ENCODE measurements around the gene MED6. TPM values are rescaled to one million over a fixed set of nuclear protein-coding genes. Genes with fewer than 3 reads are reported as not detected.

MED6 gene, protein sequence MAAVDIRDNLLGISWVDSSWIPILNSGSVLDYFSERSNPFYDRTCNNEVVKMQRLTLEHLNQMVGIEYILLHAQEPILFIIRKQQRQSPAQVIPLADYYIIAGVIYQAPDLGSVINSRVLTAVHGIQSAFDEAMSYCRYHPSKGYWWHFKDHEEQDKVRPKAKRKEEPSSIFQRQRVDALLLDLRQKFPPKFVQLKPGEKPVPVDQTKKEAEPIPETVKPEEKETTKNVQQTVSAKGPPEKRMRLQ
- total RNA-seq (10 to 100 TPM; 73.8 to 81.8 TPM), polyA plus RNA-seq (10 to 100 TPM; 27.4 to 36.0 (median 32.7) TPM), total RNA-seq (25.0 to 46.7 (median 36.4) reads per million in 6 experiments)

DNA sequence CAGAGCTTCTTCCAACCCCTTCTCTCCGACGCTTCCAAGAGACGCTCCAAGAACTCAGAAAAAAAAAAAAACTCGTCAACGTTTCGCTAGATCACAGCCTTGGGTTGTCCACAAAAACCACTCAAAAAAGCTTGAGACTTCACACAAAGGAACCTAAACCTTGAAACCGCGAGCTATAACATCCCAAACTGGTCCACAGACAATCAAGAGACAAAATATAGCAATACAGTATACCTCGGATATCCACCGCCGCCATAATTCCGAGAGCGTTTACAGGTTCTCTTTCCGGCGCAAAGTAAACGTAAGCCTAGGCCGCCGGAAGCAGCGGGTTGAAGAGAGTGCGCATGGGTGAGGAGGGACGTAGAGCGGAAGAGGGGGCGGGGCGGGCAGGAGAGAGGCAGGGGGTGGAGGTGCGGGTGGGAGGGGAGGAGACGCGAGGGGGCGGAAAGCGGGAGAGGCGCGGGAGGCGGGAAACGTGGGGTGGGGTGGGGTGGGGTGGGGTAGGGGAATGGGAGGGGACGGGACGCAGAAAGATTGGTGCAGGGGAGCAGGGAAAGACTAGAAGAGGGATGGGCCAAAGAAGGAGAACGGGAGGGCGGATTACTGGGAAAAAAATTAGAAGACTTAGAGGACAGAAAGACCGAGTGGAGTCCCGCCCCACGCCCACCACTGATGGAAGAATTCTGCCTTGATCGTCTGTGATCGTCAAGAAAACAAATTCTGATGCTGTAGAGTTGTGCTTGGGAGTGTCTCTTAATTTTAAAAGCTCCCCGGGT lies at the start of gene MED6:
Gene MED6 (minus strand): TSS at position 274 of the 776 bp plus-strand sequence. CDS start 18 bp downstream, at position 256.
- H3K27me3 Mint-ChIP-seq = peaks cover 0 to 3% (median 0%) of the 10 kb centered on the region in 5 donors
- peak within 1 kb of the TSS; percentile 96 to 99 (median 99) for H3K27ac Mint-ChIP-seq
- peaks cover 0 to 19% (median 0%) of the 10 kb centered on the region in 3 donors for H3K36me3 Mint-ChIP-seq
- H3K4me3 Mint-ChIP-seq = peak within 1 kb of the TSS; percentile 98 to 100 (median 99)
- H3K4me1 Mint-ChIP-seq = peaks cover 15 to 35% (median 28%) of the 10 kb centered on the region in 4 donors
- POLR2A ChIA-PET = interaction anchor here (0.6 to 2.3 kb wide), 13 partner anchors 32 to 796 kb away, joined by 3 to 13 read pairs (median 3); partner anchors contain the start of genes MAP3K9 and TTC9
- no peaks in the 10 kb centered on the region for H3K9me3 Mint-ChIP-seq
- DNase-seq (peak; percentile 81 to 96 (median 90)), ATAC-seq (peak; percentile 97 to 98)

- ATAC-seq (no peak), DNase-seq (no peak)
- no peaks in the 10 kb centered on the region for H3K9me3 Mint-ChIP-seq
- peaks cover 5 to 32% (median 23%) of the 10 kb centered on the region in 3 donors for H3K36me3 Mint-ChIP-seq
- no peaks in the 10 kb centered on the region for H3K27me3 Mint-ChIP-seq
- peaks cover 43 to 94% (median 90%) of the 10 kb centered on the region in 4 donors for H3K4me1 Mint-ChIP-seq
- peak overlapping the region in 4 of 10 donors; percentile 8 to 41 (median 12) for H3K4me3 Mint-ChIP-seq
- peak overlapping the region; percentile 63 to 98 (median 82) for H3K27ac Mint-ChIP-seq
- POLR2A ChIA-PET = interaction anchor here (0.8 to 9.8 kb wide), 2 partner anchors 9 to 33 kb away, joined by 3 to 416 read pairs; no protein-coding TSS in a partner anchor
Observed at GRCh38 chr14:70649803-70650202, 49.3 kb upstream of the MED6 start.

DNA sequence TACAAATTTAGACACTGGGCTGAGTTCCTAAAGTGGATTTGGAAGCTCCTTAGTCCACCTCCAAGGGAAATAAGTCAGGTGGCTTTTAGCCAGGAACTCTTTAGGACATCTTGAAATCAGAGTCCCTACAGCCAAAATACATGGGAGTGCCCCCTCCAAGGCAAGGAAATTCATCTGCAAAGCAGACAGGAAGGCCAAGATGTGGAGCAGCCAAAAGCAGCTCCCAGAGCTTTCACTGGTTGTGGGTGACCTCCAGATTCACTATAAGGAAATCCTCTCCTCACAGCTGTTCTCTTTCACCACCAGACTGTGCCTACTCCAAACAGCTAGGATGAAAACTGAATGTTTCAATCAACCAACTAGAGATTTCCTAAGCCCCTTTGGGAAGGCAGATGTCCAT lies 47.9 kb upstream of the MED6 start:
- peaks cover 43 to 91% (median 89%) of the 10 kb centered on the region in 4 donors for H3K4me1 Mint-ChIP-seq
- H3K4me3 Mint-ChIP-seq = peak overlapping the region in 5 of 10 donors; percentile 26 to 63 (median 35)
- H3K36me3 Mint-ChIP-seq = peaks cover 5 to 32% (median 20%) of the 10 kb centered on the region in 3 donors
- ATAC-seq = no peak
- POLR2A ChIA-PET = interaction anchor here (0.9 to 9.8 kb wide), 2 partner anchors 10 to 24 kb away, joined by 3 to 416 read pairs; no protein-coding TSS in a partner anchor
- H3K9me3 Mint-ChIP-seq = no peaks in the 10 kb centered on the region
- no peaks in the 10 kb centered on the region for H3K27me3 Mint-ChIP-seq
- H3K27ac Mint-ChIP-seq = peak overlapping the region; percentile 22 to 98 (median 70)
- no peak for DNase-seq

DNA sequence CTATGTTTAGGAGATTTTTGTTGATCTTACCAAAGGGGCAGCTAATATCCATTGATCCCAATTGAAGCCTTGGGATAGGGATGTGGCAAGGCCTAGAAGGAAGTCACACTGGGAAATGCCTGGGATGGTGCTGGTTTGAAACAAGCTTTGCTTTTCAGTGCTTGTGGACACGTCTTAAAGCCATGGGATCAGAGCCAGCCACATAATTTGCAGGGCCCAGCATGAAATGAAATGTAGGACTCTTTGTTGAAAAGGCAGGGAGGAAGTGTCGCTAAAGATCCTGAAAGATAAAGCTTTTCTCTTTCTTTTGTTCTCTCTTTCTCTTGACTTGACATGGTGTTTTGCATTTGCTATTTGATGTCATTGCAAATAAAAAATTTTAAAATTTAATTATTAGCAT lies 46.2 kb upstream of the MED6 start:
- H3K27me3 Mint-ChIP-seq = no peaks in the 10 kb centered on the region
- H3K9me3 Mint-ChIP-seq = no peaks in the 10 kb centered on the region
- DNase-seq = peak in 2 of 10 donors; percentile 35 to 39
- peak overlapping the region; percentile 68 to 99 (median 96) for H3K4me3 Mint-ChIP-seq
- peaks cover 36 to 82% (median 76%) of the 10 kb centered on the region in 4 donors for H3K4me1 Mint-ChIP-seq
- POLR2A ChIA-PET = interaction anchor here (1.2 to 9.8 kb wide), 3 partner anchors 12 to 67 kb away, joined by 3 to 416 read pairs (median 4); no protein-coding TSS in a partner anchor
- H3K27ac Mint-ChIP-seq = peak overlapping the region; percentile 91 to 99 (median 96)
- peaks cover 9 to 24% (median 18%) of the 10 kb centered on the region in 3 donors for H3K36me3 Mint-ChIP-seq
- ATAC-seq = no peak

- peak overlapping the region; percentile 63 to 99 (median 96) for H3K4me3 Mint-ChIP-seq
Observed at GRCh38 chr14:70645892-70646291, 45.4 kb upstream of the MED6 start.

DNA sequence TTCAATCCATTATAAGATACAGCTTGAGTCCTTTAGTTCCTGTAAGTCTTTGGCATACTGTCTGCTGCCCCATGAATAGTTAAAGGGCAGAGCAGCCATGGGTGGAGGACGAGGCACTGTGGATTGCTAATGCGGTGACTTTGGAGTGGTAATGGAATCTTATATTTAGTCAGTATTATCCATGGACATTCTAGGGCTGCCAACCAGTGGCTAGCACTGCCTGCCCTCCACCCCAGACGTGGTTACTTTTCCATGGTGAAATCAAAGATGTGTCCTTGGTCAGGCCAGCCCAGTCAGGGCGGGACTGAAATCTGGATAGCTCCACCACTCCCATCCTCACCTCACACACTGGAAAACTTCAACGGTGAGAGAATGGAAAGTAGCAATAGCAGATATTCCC lies 43.5 kb upstream of the MED6 start:
- Mint-ChIP-seq H3K27ac (peak overlapping the region; percentile 91 to 99 (median 96)), H3K4me1 (peaks cover 37 to 75% (median 68%) of the 10 kb centered on the region in 4 donors), H3K27me3 (peaks cover 0 to 3% (median 0%) of the 10 kb centered on the region in 5 donors), H3K9me3 (no peaks in the 10 kb centered on the region), H3K4me3 (peak overlapping the region; percentile 92 to 99 (median 96)), H3K36me3 (peaks cover 5 to 9% (median 6%) of the 10 kb centered on the region in 3 donors)
- no peak for ATAC-seq
- POLR2A ChIA-PET = interaction anchor here (0.7 to 9.8 kb wide), 4 partner anchors 15 to 172 kb away, joined by 3 to 416 read pairs (median 4); no protein-coding TSS in a partner anchor
- no peak for DNase-seq

More at GRCh38 chr14:70645892-70646291, 45.4 kb upstream of the MED6 start:
- Mint-ChIP-seq H3K36me3 (peaks cover 9 to 17% (median 13%) of the 10 kb centered on the region in 3 donors), H3K27ac (peak overlapping the region; percentile 91 to 99 (median 96)), H3K9me3 (no peaks in the 10 kb centered on the region), H3K4me1 (peaks cover 36 to 78% (median 74%) of the 10 kb centered on the region in 4 donors), H3K27me3 (no peaks in the 10 kb centered on the region)
- POLR2A ChIA-PET = interaction anchor here (1.2 to 9.8 kb wide), 3 partner anchors 13 to 68 kb away, joined by 3 to 416 read pairs (median 4); no protein-coding TSS in a partner anchor
- DNase-seq (no peak), ATAC-seq (no peak)

GRCh38 chr14:70642303-70643235 lies 42.1 kb upstream of the MED6 start:
- Mint-ChIP-seq H3K9me3 (no peaks in the 10 kb centered on the region), H3K27me3 (peaks cover 0 to 3% (median 0%) of the 10 kb centered on the region in 5 donors), H3K4me1 (peaks cover 29 to 71% (median 63%) of the 10 kb centered on the region in 4 donors), H3K27ac (peak overlapping the region; percentile 91 to 99 (median 96)), H3K36me3 (peaks cover 0 to 9% (median 4%) of the 10 kb centered on the region in 3 donors), H3K4me3 (peak overlapping the region; percentile 92 to 99 (median 96))
- ATAC-seq = peak; percentile 37 to 39
- POLR2A ChIA-PET = interaction anchor here (0.8 to 9.8 kb wide), 9 partner anchors 10 to 284 kb away, joined by 3 to 416 read pairs (median 6); partner anchors contain the start of genes COX16, MAP3K9 and MED6
- peak; percentile 25 to 68 (median 37) for DNase-seq

DNA sequence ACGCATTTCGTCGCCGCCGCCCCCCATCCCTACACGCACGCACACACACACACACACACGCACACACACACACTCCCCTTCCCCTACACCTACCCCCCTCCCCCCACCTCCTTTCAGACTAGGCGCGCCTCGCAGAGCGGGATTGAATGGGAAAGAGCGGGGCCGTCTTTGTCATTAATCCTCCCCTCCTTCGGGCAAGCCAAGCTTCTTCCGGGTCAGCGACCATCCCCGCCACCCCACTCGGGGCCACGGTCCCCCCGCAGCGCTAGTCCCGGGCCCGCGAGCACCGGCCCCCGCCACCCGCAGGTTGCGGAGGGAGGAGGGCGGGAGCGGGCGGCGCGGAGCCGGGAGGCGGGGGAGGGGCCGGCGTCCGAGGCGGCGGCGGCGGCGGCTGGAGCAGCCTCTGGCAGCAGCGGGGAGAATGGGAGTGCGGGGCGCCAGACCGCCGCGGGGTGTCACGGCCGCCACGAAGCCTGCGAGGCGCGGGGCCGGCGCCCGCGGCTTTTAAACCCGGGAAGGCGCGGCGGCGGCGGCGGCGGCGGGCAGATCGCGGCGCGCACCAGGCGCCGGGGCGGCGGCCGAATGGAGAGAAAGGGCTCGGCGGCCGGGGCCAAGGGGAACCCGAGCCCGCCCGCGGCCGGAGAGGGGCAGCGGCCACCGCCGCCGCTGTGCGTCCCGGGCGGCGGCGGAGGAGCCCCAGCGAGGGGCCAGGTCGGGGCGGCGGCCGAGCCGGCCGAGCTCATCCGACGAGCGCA lies 41.3 kb upstream of the MED6 start, which contains the start of gene TTC9:
Gene TTC9 (plus strand): TSS at position 369 of the 755 bp plus-strand sequence. CDS start 214 bp downstream, at position 583.
- DNase-seq = peak in 4 of 10 donors; percentile 25 to 51 (median 41)
- Mint-ChIP-seq H3K27ac (peak within 1 kb of the TSS; percentile 91 to 99 (median 98)), H3K4me1 (peaks cover 27 to 69% (median 58%) of the 10 kb centered on the region in 4 donors), H3K27me3 (peaks cover 0 to 3% (median 0%) of the 10 kb centered on the region in 5 donors), H3K4me3 (peak within 1 kb of the TSS; percentile 97 to 99 (median 98)), H3K9me3 (no peaks in the 10 kb centered on the region), H3K36me3 (peaks cover 0 to 9% (median 4%) of the 10 kb centered on the region in 3 donors)
- POLR2A ChIA-PET = interaction anchor here (0.7 to 9.8 kb wide), 19 partner anchors 9 to 1672 kb away, joined by 3 to 416 read pairs (median 5); partner anchors contain the start of genes COX16, MAP3K9, MED6 and PCNX1
- ATAC-seq = peak; percentile 6 to 27

DNA sequence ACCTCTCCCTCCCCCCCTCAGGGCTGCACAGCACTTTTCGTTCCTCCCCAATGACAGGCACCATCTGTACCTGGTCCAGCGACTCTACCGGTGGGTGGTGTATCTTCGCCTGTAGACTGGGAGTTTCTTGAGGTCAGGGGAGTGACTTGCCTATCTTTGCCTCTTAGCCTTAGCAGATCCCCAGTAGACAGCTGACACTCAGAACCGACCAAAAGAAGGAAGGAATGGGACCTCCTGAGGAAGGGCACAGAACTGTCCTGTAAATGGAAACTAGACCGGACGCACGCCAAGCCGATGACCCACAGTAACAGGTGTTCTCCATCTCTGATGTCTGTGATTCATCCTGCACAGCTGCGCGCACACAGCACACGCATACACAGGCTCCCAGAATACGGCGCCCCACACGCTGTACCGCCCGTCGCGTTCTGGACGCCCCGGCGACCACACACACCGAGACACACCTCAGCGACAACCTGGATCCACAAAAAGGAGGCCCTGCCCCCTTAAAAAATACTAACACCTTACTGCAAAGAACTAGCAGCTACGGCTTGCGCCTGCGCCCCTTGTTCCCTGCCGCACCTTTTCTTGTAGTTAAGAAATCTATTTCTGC lies 40.6 kb upstream of the MED6 start:
- peak overlapping the region; percentile 96 to 99 (median 98) for H3K4me3 Mint-ChIP-seq
- H3K27me3 Mint-ChIP-seq = peaks cover 0 to 3% (median 0%) of the 10 kb centered on the region in 5 donors
- peak; percentile 67 to 76 for ATAC-seq
- peaks cover 0 to 4% (median 0%) of the 10 kb centered on the region in 9 donors for H3K9me3 Mint-ChIP-seq
- peak overlapping the region; percentile 86 to 98 (median 96) for H3K27ac Mint-ChIP-seq
- H3K4me1 Mint-ChIP-seq = peaks cover 21 to 68% (median 52%) of the 10 kb centered on the region in 4 donors
- peak in 9 of 10 donors; percentile 29 to 86 (median 56) for DNase-seq
- POLR2A ChIA-PET = interaction anchor here (0.5 to 9.8 kb wide), 19 partner anchors 8 to 1671 kb away, joined by 3 to 416 read pairs (median 4); partner anchors contain the start of genes COX16, MAP3K9, MED6 and PCNX1
- H3K36me3 Mint-ChIP-seq = peaks cover 0 to 13% (median 9%) of the 10 kb centered on the region in 3 donors

DNA sequence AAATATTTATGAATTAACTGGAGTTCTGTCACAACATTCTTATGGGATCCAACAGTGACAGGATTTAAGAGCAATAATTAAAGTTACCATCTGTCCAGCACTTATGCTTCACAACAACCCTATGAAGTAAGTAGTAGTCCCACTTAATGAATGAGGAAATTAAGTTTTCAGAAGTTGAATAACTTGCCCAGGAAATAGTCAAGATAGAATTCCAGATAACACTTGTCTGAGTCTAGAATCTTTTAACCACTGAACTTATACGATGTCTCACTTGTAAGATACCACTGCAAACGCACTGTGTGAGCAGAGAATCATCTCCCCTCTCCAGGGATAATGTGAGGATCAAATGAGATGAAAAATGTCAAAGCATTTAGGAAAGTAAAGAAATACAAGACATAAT lies 38.0 kb upstream of the MED6 start:
- DNase-seq (no peak), ATAC-seq (no peak)
- POLR2A ChIA-PET = no interaction called here
- Mint-ChIP-seq H3K4me3 (no peak overlapping the region), H3K27me3 (peaks cover 0 to 3% (median 0%) of the 10 kb centered on the region in 5 donors), H3K36me3 (peaks cover 7 to 16% (median 16%) of the 10 kb centered on the region in 3 donors), H3K4me1 (peaks cover 16 to 47% (median 29%) of the 10 kb centered on the region in 4 donors), H3K27ac (peak overlapping the region in 3 of 10 donors; percentile 33 to 55 (median 43)), H3K9me3 (peaks cover 0 to 9% (median 0%) of the 10 kb centered on the region in 9 donors)

All from naive thymus-derived CD8-positive, alpha-beta T cell (primary cell).